Measurements from ENCODE around the gene NES.

Gene NES

DNA sequence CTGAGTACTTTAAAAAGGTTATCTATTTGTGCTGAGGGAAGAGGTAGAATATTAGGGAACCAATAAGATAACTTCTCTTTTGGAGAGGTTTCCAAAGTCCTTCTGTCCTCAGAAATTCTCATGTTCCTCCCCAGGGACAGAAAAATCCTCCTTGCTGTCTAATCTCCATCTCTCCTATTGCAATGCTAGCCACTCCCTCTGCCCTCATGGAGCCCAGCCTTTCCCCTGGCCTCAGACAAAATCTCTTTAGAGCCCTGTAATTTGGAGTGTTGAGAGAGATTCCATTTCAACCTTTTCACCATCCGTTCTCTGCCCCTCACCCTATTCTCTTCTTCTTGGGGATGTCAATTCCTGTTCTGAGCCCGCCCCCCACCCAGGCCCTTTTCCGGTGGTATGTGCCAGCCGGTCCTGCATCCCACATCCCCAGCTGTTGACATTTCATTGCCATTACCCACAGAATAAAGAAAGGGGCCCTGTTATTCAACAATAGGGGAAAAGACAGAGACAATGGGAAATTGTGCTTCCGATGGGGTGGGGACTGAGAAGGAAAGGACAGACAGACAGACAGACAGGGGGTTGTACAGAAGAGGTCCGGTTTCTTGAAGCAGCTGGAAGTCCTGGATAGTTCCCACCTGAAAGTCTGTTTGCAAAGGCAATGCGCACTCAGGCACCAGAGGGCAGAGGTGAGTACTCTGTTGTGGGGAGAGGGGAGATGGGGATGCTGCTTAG is 58.2 kb downstream of the NES start, which contains the start of gene HAPLN2:
HAPLN2 (plus strand) TSS at position 563 of the 729 bp plus-strand sequence. CDS start 4,076 bp downstream, outside the sequence.
- H3K9me2 ChIP-seq (replicated peaks; ENCODE audit: insufficient read depth, low read length) = no peaks in the 10 kb centered on the region
- no peak within 1 kb of the TSS for H2AFZ ChIP-seq (ENCODE audit: low read depth, low read length, severe bottlenecking)
- no peaks in the 10 kb centered on the region for H3K79me2 ChIP-seq (ENCODE audit: insufficient read depth, low read length)
- no peaks in the 10 kb centered on the region for H3F3A ChIP-seq (ENCODE audit: insufficient read depth)
- H3K4me3 ChIP-seq (ENCODE audit: insufficient read depth, low read length, poor library complexity, severe bottlenecking) = no peak within 1 kb of the TSS
- no peaks in the 10 kb centered on the region for H4K20me1 ChIP-seq (ENCODE audit: low read depth, low read length)
- no peaks in the 10 kb centered on the region for H3K36me3 ChIP-seq (ENCODE audit: low read length)
- no peak for TF ChIP-seq EZH2phosphoT487 (conservative IDR thresholded peaks at IDR 0.05; ENCODE audit: low read length)
- TF ChIP-seq, protein P1, sequence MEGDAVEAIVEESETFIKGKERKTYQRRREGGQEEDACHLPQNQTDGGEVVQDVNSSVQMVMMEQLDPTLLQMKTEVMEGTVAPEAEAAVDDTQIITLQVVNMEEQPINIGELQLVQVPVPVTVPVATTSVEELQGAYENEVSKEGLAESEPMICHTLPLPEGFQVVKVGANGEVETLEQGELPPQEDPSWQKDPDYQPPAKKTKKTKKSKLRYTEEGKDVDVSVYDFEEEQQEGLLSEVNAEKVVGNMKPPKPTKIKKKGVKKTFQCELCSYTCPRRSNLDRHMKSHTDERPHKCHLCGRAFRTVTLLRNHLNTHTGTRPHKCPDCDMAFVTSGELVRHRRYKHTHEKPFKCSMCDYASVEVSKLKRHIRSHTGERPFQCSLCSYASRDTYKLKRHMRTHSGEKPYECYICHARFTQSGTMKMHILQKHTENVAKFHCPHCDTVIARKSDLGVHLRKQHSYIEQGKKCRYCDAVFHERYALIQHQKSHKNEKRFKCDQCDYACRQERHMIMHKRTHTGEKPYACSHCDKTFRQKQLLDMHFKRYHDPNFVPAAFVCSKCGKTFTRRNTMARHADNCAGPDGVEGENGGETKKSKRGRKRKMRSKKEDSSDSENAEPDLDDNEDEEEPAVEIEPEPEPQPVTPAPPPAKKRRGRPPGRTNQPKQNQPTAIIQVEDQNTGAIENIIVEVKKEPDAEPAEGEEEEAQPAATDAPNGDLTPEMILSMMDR (IDR thresholded peaks at IDR 0.05; ENCODE audit: insufficient read depth, low read length, poor library complexity, severe bottlenecking) = peak; percentile 44
- no peaks in the 10 kb centered on the region for H3K27me3 ChIP-seq (ENCODE audit: low read length)
- H3K27ac ChIP-seq (ENCODE audit: low read depth, low read length) = no peak within 1 kb of the TSS
- no peak within 1 kb of the TSS for H3K4me2 ChIP-seq (ENCODE audit: low read depth, low read length, poor library complexity, severe bottlenecking)
- H3K9ac ChIP-seq (ENCODE audit: low read length) = no peak within 1 kb of the TSS
- H3K9me3 ChIP-seq (ENCODE audit: insufficient read depth, low read length) = no peaks in the 10 kb centered on the region

All from SU-DHL-6 (cell line).